ENCODE data around the gene STPG1.

STPG1 gene

GRCh38 chr1:24426744-24427544 is 13.4 kb upstream of the STPG1 start:
- no peak for DNase-seq

- no peak for DNase-seq
Measured at GRCh38 chr1:24425922-24426321, 12.3 kb upstream of the STPG1 start.

- no peak for DNase-seq
Measured at GRCh38 chr1:24425441-24425840, 11.9 kb upstream of the STPG1 start.

GRCh38 chr1:24424990-24425389 is 11.4 kb upstream of the STPG1 start:
- no peak for DNase-seq

GRCh38 chr1:24424207-24424606 is 10.6 kb upstream of the STPG1 start:
- DNase-seq: no peak

GRCh38 chr1:24421502-24421901 is 7.9 kb upstream of the STPG1 start:
- DNase-seq: no peak

- DNase-seq: no peak
Measured at GRCh38 chr1:24420547-24420946, 7.0 kb upstream of the STPG1 start.

GRCh38 chr1:24418898-24419628 is 5.5 kb upstream of the STPG1 start:
- DNase-seq: no peak

GRCh38 chr1:24417681-24418080 is 4.1 kb upstream of the STPG1 start:
- DNase-seq: no peak

- DNase-seq: no peak
Measured at GRCh38 chr1:24416666-24417391, 3.2 kb upstream of the STPG1 start.

- DNase-seq: no peak
Measured at GRCh38 chr1:24415910-24416665, 2.5 kb upstream of the STPG1 start.

- DNase-seq: peak; percentile 86
Measured at GRCh38 chr1:24415334-24415909, 1.8 kb upstream of the STPG1 start, which contains the start of gene NIPAL3. Gene NIPAL3 (plus strand): TSS chr1:24415802. CDS start chr1:24419548, 3,746 bp downstream.

- DNase-seq: no peak
Measured at GRCh38 chr1:24414775-24415333, 1.3 kb upstream of the STPG1 start.

- DNase-seq: no peak
Measured at GRCh38 chr1:24412408-24412807, 1.2 kb downstream of the STPG1 start.

- DNase-seq: no peak
Measured at GRCh38 chr1:24411963-24412362, 1.6 kb downstream of the STPG1 start.

- no peak for DNase-seq
Measured at GRCh38 chr1:24410750-24411149, 2.8 kb downstream of the STPG1 start.

- no peak for DNase-seq
Measured at GRCh38 chr1:24409535-24409934, 4.0 kb downstream of the STPG1 start.

GRCh38 chr1:24406788-24407187 is 6.8 kb downstream of the STPG1 start:
- no peak for DNase-seq

GRCh38 chr1:24403806-24404205 is 9.8 kb downstream of the STPG1 start:
- DNase-seq: no peak

- no peak for DNase-seq
Measured at GRCh38 chr1:24400065-24400464, 13.5 kb downstream of the STPG1 start.

- DNase-seq: no peak
Measured at GRCh38 chr1:24393892-24394291, 19.7 kb downstream of the STPG1 start.
